HCT116 (cell line): Measurements from ENCODE around the gene CAMK1D. TPM values are rescaled to one million over a fixed set of nuclear protein-coding genes. Genes with fewer than 3 reads are reported as not detected.

Source experiments
- ATAC-seq: fragments of 200-7000 bp; cut with Tn5 transposase; 2 replicates; pipeline ENCODE4 v1.9.1; 2020; ENCODE audit warnings: mild to moderate bottlenecking, moderate library complexity
- BruUV-seq: library from RNA; stranded (reverse); fragments of 400-500 nt; replicated peaks from 2 replicates; lab custom pipeline; 2021; lab: Mats Ljungman, UMichigan
- CTCF ChIA-PET: fragments of 300-600 bp; sonication (Branson Sonifier 250); formaldehyde crosslinking; loops from one replicate; lab custom pipeline; 2021; ENCODE audit warnings: antibody characterized with exemption; lab: Charles Lee
- POLR2A ChIA-PET: fragments of 300-600, 350-600 bp; sonication (Branson Sonifier 250); formaldehyde crosslinking; loops from one replicate; lab custom pipeline; 2021; ENCODE audit warnings: antibody characterized with exemption; lab: Charles Lee
- RAD21 ChIA-PET, 2 experiments: fragments of 300-600 bp; sonication (Branson Sonifier 250); formaldehyde crosslinking; loops; one replicate each; lab custom pipeline; 2023; ENCODE audit warnings: low total read pairs in 2 of 2; ENCODE audit not compliant: uncharacterized antibody in 2 of 2, unreplicated experiment in 2 of 2, low non-redundant PET in 1 of 2; lab: Charles Lee
- DNase-seq: peaks from one replicate; pipeline ENCODE4 v3.0.0-alpha.2; 2010; ENCODE audit warnings: low read depth, low spot score
- H2AFZ ChIP-seq: fragments of 200-600 bp; shearing (Covaris generic), sonication (generic); 2 replicates; pipeline ENCODE4 v1.6.1; 2017; ENCODE audit warnings: low read depth, mixed run types, mixed read lengths, antibody characterized with exemption, low read length; ENCODE audit not compliant: poor library complexity, severe bottlenecking
- H3K27ac ChIP-seq: 2 replicates; pipeline ENCODE4 v1.5.1; 2012; ENCODE audit warnings: low read depth, low read length
- H3K27me3 ChIP-seq: fragments of 200-600 bp; sonication (generic); 2 replicates; pipeline ENCODE4 v1.6.1; 2016; ENCODE audit warnings: mixed run types, low read length, mixed read lengths; ENCODE audit not compliant: insufficient read depth
- H3K36me3 ChIP-seq, 2 experiments: fragments of 200-500 bp in 1 of 2; fragments of 200-600 bp in 1 of 2; sonication (Bioruptor generic) in 1 of 2; sonication (generic) in 1 of 2; 2 replicates each; pipeline versions ENCODE4 v1.5.1 to v1.6.1; 2014 to 2016; ENCODE audit warnings: low read length in 2 of 2, inconsistent platforms in 1 of 2, mixed read lengths in 1 of 2, mixed run types in 1 of 2; ENCODE audit not compliant: insufficient read depth in 2 of 2, control insufficient read depth in 1 of 2
- H3K4me1 ChIP-seq, 2 experiments: fragments of 200-600 bp in 1 of 2; sonication (generic) in 1 of 2; 2 replicates each; pipeline versions ENCODE4 v1.5.1 to v1.6.1; 2012 to 2017; ENCODE audit warnings: low read length in 2 of 2, inconsistent platforms in 1 of 2, mild to moderate bottlenecking in 1 of 2, mixed read lengths in 1 of 2, mixed run types in 1 of 2, moderate library complexity in 1 of 2; ENCODE audit not compliant: insufficient read depth in 2 of 2, control insufficient read depth in 1 of 2
- H3K4me2 ChIP-seq: fragments of 200-600 bp; sonication (generic); 2 replicates; pipeline ENCODE4 v1.6.1; 2017; ENCODE audit warnings: mixed run types, low read length, mixed read lengths
- H3K4me3 ChIP-seq, 2 experiments: fragments of 200-600 bp in 1 of 2; sonication (generic) in 1 of 2; replicated peaks in 1 of 2; 2 replicates each; pipeline ENCODE4 v1.5.1; 2011 to 2016; ENCODE audit warnings: low read length in 2 of 2, control low read depth in 1 of 2, low read depth in 1 of 2, mild to moderate bottlenecking in 1 of 2, mixed read lengths in 1 of 2, mixed run types in 1 of 2
- H3K79me2 ChIP-seq: fragments of 200-600 bp; sonication (generic); 2 replicates; pipeline ENCODE4 v1.6.1; 2017; ENCODE audit warnings: mild to moderate bottlenecking, mixed run types, low read length, moderate library complexity, mixed read lengths; ENCODE audit not compliant: insufficient read depth
- H3K9ac ChIP-seq: fragments of 200-600 bp; sonication (generic); 2 replicates; pipeline ENCODE4 v1.6.1; 2016; ENCODE audit warnings: low read length, mixed read lengths
- H3K9me2 ChIP-seq: fragments of 200-600 bp; sonication (generic), shearing (Covaris generic); 2 replicates; pipeline ENCODE4 v1.6.1; 2017; ENCODE audit warnings: mixed run types, mild to moderate bottlenecking, moderate library complexity; ENCODE audit not compliant: insufficient read depth
- H3K9me3 ChIP-seq, 2 experiments: fragments of 200-500 bp in 1 of 2; fragments of 200-600 bp in 1 of 2; sonication (Bioruptor generic) in 1 of 2; sonication (generic) in 1 of 2; 2 replicates each; pipeline ENCODE4 v1.6.1; 2014 to 2017; ENCODE audit warnings: low read length in 2 of 2, mixed read lengths in 2 of 2, inconsistent platforms in 1 of 2, low read depth in 1 of 2, mild to moderate bottlenecking in 1 of 2, mixed run types in 1 of 2, moderate library complexity in 1 of 2; ENCODE audit not compliant: control insufficient read depth in 1 of 2, insufficient read depth in 1 of 2
- H4K20me1 ChIP-seq: fragments of 200-600 bp; sonication (generic), shearing (Covaris generic); 2 replicates; pipeline ENCODE4 v1.6.1; 2017; ENCODE audit warnings: mixed run types, mild to moderate bottlenecking, moderate library complexity; ENCODE audit not compliant: insufficient read depth
- CEBPB ChIP-seq: IDR thresholded peaks from 2 replicates; pipeline ENCODE4 v1.6.1; 2012; ENCODE audit warnings: low read depth
- ELF1 ChIP-seq: IDR thresholded peaks from 2 replicates; pipeline ENCODE4 v1.6.1; 2012; ENCODE audit warnings: low read depth, borderline replicate concordance
- EZH2 ChIP-seq: fragments of 200-600 bp; sonication (generic); IDR thresholded peaks from 2 replicates; pipeline ENCODE4 v1.6.1; 2017; ENCODE audit warnings: antibody characterized with exemption, mixed run types
- EZH2phosphoT487 ChIP-seq: fragments of 200-600 bp; IDR thresholded peaks from 2 replicates; pipeline ENCODE4 v1.6.1; 2018; ENCODE audit warnings: antibody characterized with exemption, borderline replicate concordance
- FOSL1 ChIP-seq: IDR thresholded peaks from 2 replicates; pipeline ENCODE4 v1.6.1; 2012; ENCODE audit warnings: low read depth
- POLR2AphosphoS5 ChIP-seq: IDR thresholded peaks from 2 replicates; pipeline ENCODE4 v1.6.1; 2011; ENCODE audit warnings: mild to moderate bottlenecking, low read depth, low read length, moderate library complexity
- RAD21 ChIP-seq: IDR thresholded peaks from 2 replicates; pipeline ENCODE4 v1.6.1; 2012; ENCODE audit warnings: low read depth, mild to moderate bottlenecking
- SP1 ChIP-seq: IDR thresholded peaks from 2 replicates; pipeline ENCODE4 v1.6.1; 2012; ENCODE audit warnings: low read depth
- SRF ChIP-seq: IDR thresholded peaks from 2 replicates; pipeline ENCODE4 v1.6.1; 2012; ENCODE audit warnings: low read depth
- TCF7L2 ChIP-seq: IDR thresholded peaks from 2 replicates; pipeline ENCODE4 v1.7.0; 2011; ENCODE audit warnings: borderline replicate concordance, inconsistent platforms; ENCODE audit not compliant: insufficient read depth, insufficient read length; ENCODE audit errors: extremely low read depth
- YY1 ChIP-seq: IDR thresholded peaks from 2 replicates; pipeline ENCODE4 v1.6.1; 2011; ENCODE audit warnings: low read length, low read depth, moderate library complexity, mild to moderate bottlenecking; ENCODE audit not compliant: insufficient replicate concordance; ENCODE audit errors: extremely low read depth
- ZFX ChIP-seq: fragments of 450-650 bp; IDR thresholded peaks from 2 replicates; pipeline ENCODE4 v1.6.1; 2017
- intact Hi-C: fragments of 100-400 bp; cut with micrococcal nuclease; formaldehyde crosslinking; loops from 2 replicates; pipeline ENCODE4 v1.10.0; 2022
- total RNA-seq: library from RNA; stranded (reverse); gene quantifications from one replicate; pipeline ENCODE4 v1.2.1, GENCODE V29; 2021; ENCODE audit not compliant: unreplicated experiment
- TF ChIP-seq, protein P1 (sequence below): IDR thresholded peaks from 2 replicates; pipeline ENCODE4 v1.6.1; 2012; ENCODE audit warnings: low read depth
- TF ChIP-seq, protein P2 (sequence below): IDR thresholded peaks from 2 replicates; pipeline ENCODE4 v1.6.1; 2011; ENCODE audit warnings: mild to moderate bottlenecking, low read length, moderate library complexity; ENCODE audit not compliant: insufficient replicate concordance; ENCODE audit errors: extremely low read depth
- TF ChIP-seq, protein P3 (sequence below): IDR thresholded peaks from 2 replicates; pipeline ENCODE4 v1.6.1; 2012

CAMK1D gene
- total RNA-seq, 1 experiment from 2014 or later, result 9.6 TPM

DNA sequence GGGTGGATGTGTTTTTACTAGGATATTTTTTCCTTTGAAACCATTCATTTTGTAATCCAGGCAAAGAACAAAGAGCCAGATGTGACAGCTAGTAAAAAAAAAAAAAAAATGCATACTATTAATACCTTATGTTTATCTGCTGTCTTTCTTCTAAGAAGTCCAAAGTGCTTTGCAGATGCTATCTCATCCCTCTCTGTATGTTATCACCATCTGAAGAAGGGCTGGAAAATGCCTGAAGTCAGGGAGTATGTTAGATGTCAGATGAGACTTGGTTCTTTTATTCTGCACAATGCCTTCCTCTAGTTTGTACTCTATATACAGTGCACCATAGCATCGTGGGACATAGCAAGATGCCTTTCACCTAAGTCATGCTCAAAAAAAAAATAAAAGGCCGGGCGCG is 10.4 kb upstream of the CAMK1D start:
- H3K9ac ChIP-seq, result no peak overlapping the region
- intact Hi-C loops, result no loop called here

More for the DNA sequence above, 10.4 kb upstream of the CAMK1D start:
- Histone ChIP-seq H3K9me3 (no peaks in the 10 kb centered on the region), H3K27me3 (no peaks in the 10 kb centered on the region), H4K20me1 (no peaks in the 10 kb centered on the region), H3K79me2 (no peaks in the 10 kb centered on the region), H3K27ac (no peak overlapping the region), H2AFZ (no peak overlapping the region), H3K9me2 (no peaks in the 10 kb centered on the region), H3K4me1 (peaks cover 5 to 8% of the 10 kb centered on the region in 2 experiments), H3K4me3 (no peak overlapping the region), H3K4me2 (no peak overlapping the region), H3K36me3 (no peaks in the 10 kb centered on the region)
- TF ChIP-seq EZH2phosphoT487 (no peak), ELF1 (no peak), RAD21 (no peak), ZFX (no peak), FOSL1 (no peak), SP1 (no peak), YY1 (no peak), CEBPB (no peak), EZH2 (no peak), SRF (no peak), POLR2AphosphoS5 (no peak), TCF7L2 (no peak)
- TF ChIP-seq, protein P1, sequence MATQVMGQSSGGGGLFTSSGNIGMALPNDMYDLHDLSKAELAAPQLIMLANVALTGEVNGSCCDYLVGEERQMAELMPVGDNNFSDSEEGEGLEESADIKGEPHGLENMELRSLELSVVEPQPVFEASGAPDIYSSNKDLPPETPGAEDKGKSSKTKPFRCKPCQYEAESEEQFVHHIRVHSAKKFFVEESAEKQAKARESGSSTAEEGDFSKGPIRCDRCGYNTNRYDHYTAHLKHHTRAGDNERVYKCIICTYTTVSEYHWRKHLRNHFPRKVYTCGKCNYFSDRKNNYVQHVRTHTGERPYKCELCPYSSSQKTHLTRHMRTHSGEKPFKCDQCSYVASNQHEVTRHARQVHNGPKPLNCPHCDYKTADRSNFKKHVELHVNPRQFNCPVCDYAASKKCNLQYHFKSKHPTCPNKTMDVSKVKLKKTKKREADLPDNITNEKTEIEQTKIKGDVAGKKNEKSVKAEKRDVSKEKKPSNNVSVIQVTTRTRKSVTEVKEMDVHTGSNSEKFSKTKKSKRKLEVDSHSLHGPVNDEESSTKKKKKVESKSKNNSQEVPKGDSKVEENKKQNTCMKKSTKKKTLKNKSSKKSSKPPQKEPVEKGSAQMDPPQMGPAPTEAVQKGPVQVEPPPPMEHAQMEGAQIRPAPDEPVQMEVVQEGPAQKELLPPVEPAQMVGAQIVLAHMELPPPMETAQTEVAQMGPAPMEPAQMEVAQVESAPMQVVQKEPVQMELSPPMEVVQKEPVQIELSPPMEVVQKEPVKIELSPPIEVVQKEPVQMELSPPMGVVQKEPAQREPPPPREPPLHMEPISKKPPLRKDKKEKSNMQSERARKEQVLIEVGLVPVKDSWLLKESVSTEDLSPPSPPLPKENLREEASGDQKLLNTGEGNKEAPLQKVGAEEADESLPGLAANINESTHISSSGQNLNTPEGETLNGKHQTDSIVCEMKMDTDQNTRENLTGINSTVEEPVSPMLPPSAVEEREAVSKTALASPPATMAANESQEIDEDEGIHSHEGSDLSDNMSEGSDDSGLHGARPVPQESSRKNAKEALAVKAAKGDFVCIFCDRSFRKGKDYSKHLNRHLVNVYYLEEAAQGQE, result no peak
- TF ChIP-seq, protein P2, sequence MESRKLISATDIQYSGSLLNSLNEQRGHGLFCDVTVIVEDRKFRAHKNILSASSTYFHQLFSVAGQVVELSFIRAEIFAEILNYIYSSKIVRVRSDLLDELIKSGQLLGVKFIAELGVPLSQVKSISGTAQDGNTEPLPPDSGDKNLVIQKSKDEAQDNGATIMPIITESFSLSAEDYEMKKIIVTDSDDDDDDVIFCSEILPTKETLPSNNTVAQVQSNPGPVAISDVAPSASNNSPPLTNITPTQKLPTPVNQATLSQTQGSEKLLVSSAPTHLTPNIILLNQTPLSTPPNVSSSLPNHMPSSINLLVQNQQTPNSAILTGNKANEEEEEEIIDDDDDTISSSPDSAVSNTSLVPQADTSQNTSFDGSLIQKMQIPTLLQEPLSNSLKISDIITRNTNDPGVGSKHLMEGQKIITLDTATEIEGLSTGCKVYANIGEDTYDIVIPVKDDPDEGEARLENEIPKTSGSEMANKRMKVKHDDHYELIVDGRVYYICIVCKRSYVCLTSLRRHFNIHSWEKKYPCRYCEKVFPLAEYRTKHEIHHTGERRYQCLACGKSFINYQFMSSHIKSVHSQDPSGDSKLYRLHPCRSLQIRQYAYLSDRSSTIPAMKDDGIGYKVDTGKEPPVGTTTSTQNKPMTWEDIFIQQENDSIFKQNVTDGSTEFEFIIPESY, result no peak
- TF ChIP-seq, protein P3, sequence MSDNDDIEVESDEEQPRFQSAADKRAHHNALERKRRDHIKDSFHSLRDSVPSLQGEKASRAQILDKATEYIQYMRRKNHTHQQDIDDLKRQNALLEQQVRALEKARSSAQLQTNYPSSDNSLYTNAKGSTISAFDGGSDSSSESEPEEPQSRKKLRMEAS, result no peak
- ChIA-PET RAD21 (no interaction called here), POLR2A (no interaction called here), CTCF (no interaction called here)
- ATAC-seq, result no peak
- BruUV-seq, result no TSS peak
- no peak for DNase-seq
